Trophoblast cell (in vitro differentiated cells and primary cell): ENCODE data around the gene CST4.
A peak's percentile ranks its signal among the peaks of the same experiment; 100 is the strongest.

Source experiments
- DNase-seq, 2 donors: peaks; one replicate each; pipeline ENCODE4 v3.0.0-alpha.2; 2016
- H2AFZ ChIP-seq: 2 replicates; pipeline ENCODE4 v1.6.1; 2013; ENCODE audit warnings: low read length, moderate library complexity, mild to moderate bottlenecking; ENCODE audit not compliant: insufficient read depth, poor library complexity
- H2AK5ac ChIP-seq: 2 replicates; pipeline ENCODE4 v1.6.1; 2013; ENCODE audit warnings: mild to moderate bottlenecking, low read length
- H2BK120ac ChIP-seq: 2 replicates; pipeline ENCODE4 v1.6.1; 2013; ENCODE audit warnings: low read length, mild to moderate bottlenecking, moderate library complexity; ENCODE audit not compliant: insufficient read depth, poor library complexity
- H2BK12ac ChIP-seq: 2 replicates; pipeline ENCODE4 v1.6.1; 2013; ENCODE audit warnings: mild to moderate bottlenecking, low read length, moderate library complexity
- H2BK5ac ChIP-seq: 2 replicates; pipeline ENCODE4 v1.6.1; 2013; ENCODE audit warnings: low read length, low read depth, moderate library complexity, mild to moderate bottlenecking; ENCODE audit not compliant: poor library complexity
- H3K14ac ChIP-seq: 2 replicates; pipeline ENCODE4 v1.6.1; 2013; ENCODE audit warnings: mild to moderate bottlenecking, low read length
- H3K18ac ChIP-seq: 2 replicates; pipeline ENCODE4 v1.6.1; 2013; ENCODE audit warnings: mild to moderate bottlenecking, low read length
- H3K23ac ChIP-seq: 2 replicates; pipeline ENCODE4 v1.6.1; 2013; ENCODE audit warnings: low read length
- H3K27ac ChIP-seq: 2 replicates; pipeline ENCODE4 v1.5.1; 2013; ENCODE audit warnings: low read depth, mild to moderate bottlenecking, inconsistent platforms, low read length, moderate library complexity
- H3K27me3 ChIP-seq: 2 replicates; pipeline ENCODE4 v1.6.1; 2013; ENCODE audit warnings: inconsistent platforms, mild to moderate bottlenecking, low read length, moderate library complexity; ENCODE audit not compliant: insufficient read depth
- H3K36me3 ChIP-seq, 2 experiments: 1 replicate in 1 of 2; 2 replicates in 1 of 2; pipeline ENCODE4 v1.6.1; 2013; ENCODE audit warnings: low read length in 2 of 2, mild to moderate bottlenecking in 2 of 2, moderate library complexity in 1 of 2; ENCODE audit not compliant: insufficient read depth in 2 of 2, control insufficient read depth in 1 of 2
- H3K4ac ChIP-seq: 2 replicates; pipeline ENCODE4 v1.6.1; 2013; ENCODE audit warnings: low read depth, mild to moderate bottlenecking, low read length, moderate library complexity
- H3K4me1 ChIP-seq, 2 experiments: 1 replicate in 1 of 2; 2 replicates in 1 of 2; pipeline ENCODE4 v1.6.1; 2013; ENCODE audit warnings: low read length in 2 of 2, mild to moderate bottlenecking in 2 of 2, moderate library complexity in 1 of 2; ENCODE audit not compliant: insufficient read depth in 2 of 2, control insufficient read depth in 1 of 2
- H3K4me2 ChIP-seq: 2 replicates; pipeline ENCODE4 v1.6.1; 2013; ENCODE audit warnings: inconsistent platforms, mild to moderate bottlenecking, low read length, moderate library complexity
- H3K4me3 ChIP-seq: 2 replicates; pipeline ENCODE4 v1.5.1; 2013; ENCODE audit warnings: mild to moderate bottlenecking, low read depth, low read length, inconsistent platforms
- H3K79me1 ChIP-seq: one replicate; pipeline ENCODE4 v1.6.1; 2013; ENCODE audit warnings: low read length
- H3K79me2 ChIP-seq: 2 replicates; pipeline ENCODE4 v1.6.1; 2013; ENCODE audit warnings: low read length, mild to moderate bottlenecking; ENCODE audit not compliant: control insufficient read depth, insufficient read depth, poor library complexity
- H3K9ac ChIP-seq: 2 replicates; pipeline ENCODE4 v1.6.1; 2013; ENCODE audit warnings: mild to moderate bottlenecking, low read length
- H3K9me3 ChIP-seq: 2 replicates; pipeline ENCODE4 v1.6.1; 2013; ENCODE audit warnings: low read depth, mild to moderate bottlenecking, control low read depth, inconsistent platforms, low read length; ENCODE audit not compliant: insufficient read depth
- H4K12ac ChIP-seq: 2 replicates; pipeline ENCODE4 v1.6.1; 2013; ENCODE audit warnings: low read depth, mild to moderate bottlenecking, low read length, moderate library complexity
- H4K8ac ChIP-seq: 2 replicates; pipeline ENCODE4 v1.6.1; 2013; ENCODE audit warnings: low read depth, mild to moderate bottlenecking, low read length, moderate library complexity
- H4K91ac ChIP-seq: one replicate; pipeline ENCODE4 v1.6.1; 2013; ENCODE audit warnings: low read depth, mild to moderate bottlenecking, low read length, moderate library complexity
- WGBS: extraction: QIAGEN DNeasy Blood & Tissue Kit; methylation state at CpG from one replicate; pipeline ENCODE4 v1.1.7; 2013; ENCODE audit warnings: missing lambda C conversion rate; ENCODE audit not compliant: insufficient read length, insufficient coverage; ENCODE audit errors: extremely low coverage; 5-methylcytosine and 5-hydroxymethylcytosine counted together

Gene CST4

DNA sequence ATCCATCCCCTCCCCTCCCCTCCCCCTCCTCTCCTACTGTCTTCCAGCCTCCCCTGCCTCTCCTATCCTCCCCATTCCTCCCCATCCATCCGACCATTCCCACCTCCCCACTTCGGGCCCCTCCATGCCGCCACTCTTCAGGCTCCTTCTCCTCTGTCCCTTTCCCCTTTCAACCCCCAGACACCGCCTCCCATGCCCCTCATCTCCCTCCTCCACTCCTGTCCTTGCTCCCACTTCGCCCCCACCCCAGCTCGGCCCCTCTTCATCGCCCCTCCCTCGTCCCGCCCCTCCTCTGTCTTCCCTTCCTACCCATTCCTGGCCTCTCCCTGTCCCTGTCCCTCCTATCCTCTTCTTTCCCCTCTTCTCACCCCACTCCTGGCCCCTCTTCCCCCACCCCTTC is 50.5 kb downstream of the CST4 start:
- no peak overlapping the region for H3K23ac ChIP-seq
- no peak overlapping the region for H4K12ac ChIP-seq
- no peaks in the 10 kb centered on the region for H3K27me3 ChIP-seq
- no peak overlapping the region for H2AFZ ChIP-seq
- no peak overlapping the region for H3K4me2 ChIP-seq
- peaks cover 3% of the 10 kb centered on the region for H3K9me3 ChIP-seq
- peaks cover 7% of the 10 kb centered on the region for H3K79me1 ChIP-seq
- H2BK120ac ChIP-seq, result no peak overlapping the region
- H4K91ac ChIP-seq, result no peak overlapping the region
- H3K4me3 ChIP-seq, result no peak overlapping the region
- peaks cover 7% of the 10 kb centered on the region for H3K79me2 ChIP-seq
- H3K27ac ChIP-seq, result no peak overlapping the region
- DNase-seq, result no peak
- H3K4ac ChIP-seq, result no peak overlapping the region
- no peak overlapping the region for H3K14ac ChIP-seq
- no peak overlapping the region for H2AK5ac ChIP-seq
- no CpG with 5 or more reads among the region's 9 CpGs for WGBS
- H2BK12ac ChIP-seq, result no peak overlapping the region
- no peak overlapping the region for H3K9ac ChIP-seq
- H4K8ac ChIP-seq, result peak overlapping the region; percentile 50
- no peak overlapping the region for H2BK5ac ChIP-seq
- peaks cover 24 to 26% of the 10 kb centered on the region in 2 experiments for H3K4me1 ChIP-seq
- H3K36me3 ChIP-seq, result peaks cover 5 to 8% of the 10 kb centered on the region in 2 experiments
- no peak overlapping the region for H3K18ac ChIP-seq

GRCh38 chr20:23637282-23638221 is 51.3 kb downstream of the CST4 start, which contains the start of gene CST3:
Gene CST3, minus strand, starts transcription at chr20:23637955. Its CDS starts 93 bp downstream, at chr20:23637862.
- H2BK12ac ChIP-seq, result peak within 1 kb of the TSS; percentile 27
- peak within 1 kb of the TSS; percentile 90 for H4K8ac ChIP-seq
- peak within 1 kb of the TSS; percentile 44 for H2AK5ac ChIP-seq
- H3K36me3 ChIP-seq, result peaks cover 5 to 8% of the 10 kb centered on the region in 2 experiments
- H3K79me2 ChIP-seq, result peaks cover 7% of the 10 kb centered on the region
- peak within 1 kb of the TSS; percentile 90 for H3K4me2 ChIP-seq
- peak within 1 kb of the TSS; percentile 40 for H3K18ac ChIP-seq
- H3K4ac ChIP-seq, result peak within 1 kb of the TSS; percentile 26
- H3K9me3 ChIP-seq, result peaks cover 3% of the 10 kb centered on the region
- H3K4me3 ChIP-seq, result peak within 1 kb of the TSS; percentile 78
- DNase-seq, result peak; percentile 47 to 54
- peaks cover 23% of the 10 kb centered on the region in 2 experiments for H3K4me1 ChIP-seq
- peak within 1 kb of the TSS; percentile 88 for H4K12ac ChIP-seq
- WGBS, result no CpG with 5 or more reads among the region's 92 CpGs
- no peaks in the 10 kb centered on the region for H3K27me3 ChIP-seq
- H2BK120ac ChIP-seq, result peak within 1 kb of the TSS; percentile 81
- peak within 1 kb of the TSS; percentile 84 for H3K9ac ChIP-seq
- no peak within 1 kb of the TSS for H3K23ac ChIP-seq
- peak within 1 kb of the TSS; percentile 86 for H4K91ac ChIP-seq
- H3K14ac ChIP-seq, result peak within 1 kb of the TSS; percentile 82
- peaks cover 7% of the 10 kb centered on the region for H3K79me1 ChIP-seq
- peak within 1 kb of the TSS; percentile 34 for H2BK5ac ChIP-seq
- peak within 1 kb of the TSS; percentile 28 for H3K27ac ChIP-seq
- H2AFZ ChIP-seq, result peak within 1 kb of the TSS; percentile 89

DNA sequence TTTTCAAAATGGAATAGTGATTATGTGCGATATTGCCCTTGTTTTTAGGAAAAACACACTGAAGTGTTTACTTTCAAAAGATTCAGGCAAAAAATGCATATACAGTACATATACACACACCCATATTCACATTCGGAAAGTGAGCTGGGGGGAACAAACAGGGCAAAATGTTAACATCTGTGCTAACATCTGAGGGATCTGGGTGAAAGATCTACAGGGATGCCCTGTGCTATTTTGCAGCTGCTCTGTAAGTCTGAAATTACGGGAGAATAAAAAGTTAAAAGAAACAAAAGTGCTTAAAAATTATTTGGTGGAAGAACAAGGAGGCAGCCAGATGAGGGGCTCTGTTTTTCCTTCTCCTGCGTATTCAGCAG is 51.9 kb downstream of the CST4 start:
- Histone ChIP-seq H4K8ac (no peak overlapping the region), H3K4ac (no peak overlapping the region), H3K79me1 (peaks cover 7% of the 10 kb centered on the region), H2AFZ (no peak overlapping the region), H3K23ac (no peak overlapping the region), H3K4me2 (peak overlapping the region; percentile 90), H3K36me3 (peaks cover 5 to 8% of the 10 kb centered on the region in 2 experiments), H2BK12ac (no peak overlapping the region), H4K12ac (no peak overlapping the region), H3K79me2 (peaks cover 7% of the 10 kb centered on the region), H3K18ac (no peak overlapping the region), H3K4me3 (peak overlapping the region; percentile 78), H2AK5ac (no peak overlapping the region), H3K9ac (peak overlapping the region; percentile 28), H2BK120ac (no peak overlapping the region), H3K27me3 (no peaks in the 10 kb centered on the region), H3K9me3 (peaks cover 3% of the 10 kb centered on the region), H4K91ac (no peak overlapping the region), H2BK5ac (no peak overlapping the region), H3K14ac (no peak overlapping the region), H3K4me1 (peaks cover 19 to 21% of the 10 kb centered on the region in 2 experiments), H3K27ac (no peak overlapping the region)
- no peak for DNase-seq
- WGBS, result no CpG with 5 or more reads among the region's 4 CpGs

DNA sequence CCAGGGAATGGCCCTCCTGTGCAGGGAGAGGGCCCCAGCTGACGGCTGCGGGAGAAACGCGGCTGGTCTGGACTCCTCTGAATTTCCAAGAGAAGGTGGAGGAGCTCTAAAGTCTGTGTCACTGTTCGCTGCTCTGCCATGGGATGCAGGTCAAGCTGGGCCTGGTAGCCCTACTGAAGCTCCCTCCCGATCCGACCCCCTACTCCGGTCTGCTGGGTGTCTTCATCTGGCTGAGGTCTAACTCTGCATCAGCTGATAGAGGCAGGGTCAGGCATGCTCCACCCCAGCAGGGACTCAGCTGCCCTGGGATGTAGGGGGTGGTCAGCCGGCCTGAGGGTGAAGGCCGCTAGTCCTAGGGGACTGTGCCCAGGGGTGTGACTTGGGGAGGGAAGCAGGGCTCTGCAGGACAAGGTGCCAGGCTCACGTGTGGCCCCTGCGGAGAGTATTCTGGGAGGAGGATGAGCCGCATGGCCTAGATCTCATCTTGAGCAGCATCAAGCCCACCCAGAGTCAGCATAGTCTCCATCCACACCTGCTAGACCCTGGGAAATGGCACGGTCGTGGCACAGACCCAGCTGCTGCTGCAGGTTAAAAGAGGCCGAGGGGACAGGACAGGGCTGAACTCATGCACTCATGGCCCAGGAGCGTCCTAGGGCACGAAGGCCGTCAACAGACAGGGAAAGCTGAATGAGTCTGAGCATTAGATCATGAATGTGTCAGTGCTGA is 52.5 kb downstream of the CST4 start:
- H3K27me3 ChIP-seq, result no peaks in the 10 kb centered on the region
- H4K91ac ChIP-seq, result no peak overlapping the region
- no peak overlapping the region for H2BK120ac ChIP-seq
- H2AFZ ChIP-seq, result no peak overlapping the region
- H3K23ac ChIP-seq, result no peak overlapping the region
- H2BK12ac ChIP-seq, result no peak overlapping the region
- no peak overlapping the region for H3K9ac ChIP-seq
- H3K79me1 ChIP-seq, result peaks cover 7% of the 10 kb centered on the region
- H4K8ac ChIP-seq, result no peak overlapping the region
- no peak overlapping the region for H3K4me3 ChIP-seq
- H3K4ac ChIP-seq, result no peak overlapping the region
- no peak overlapping the region for H2BK5ac ChIP-seq
- no peak overlapping the region for H3K18ac ChIP-seq
- H2AK5ac ChIP-seq, result no peak overlapping the region
- peaks cover 7% of the 10 kb centered on the region for H3K79me2 ChIP-seq
- H3K27ac ChIP-seq, result no peak overlapping the region
- H4K12ac ChIP-seq, result no peak overlapping the region
- H3K36me3 ChIP-seq, result peaks cover 5 to 8% of the 10 kb centered on the region in 2 experiments
- no peak overlapping the region for H3K14ac ChIP-seq
- peak overlapping the region; percentile 90 for H3K4me2 ChIP-seq
- no peak for DNase-seq
- peaks cover 3% of the 10 kb centered on the region for H3K9me3 ChIP-seq
- H3K4me1 ChIP-seq, result peaks cover 15 to 18% of the 10 kb centered on the region in 2 experiments
- WGBS, result no CpG with 5 or more reads among the region's 19 CpGs
